ENCODE data around the gene NUDT9.

Gene NUDT9

DNA sequence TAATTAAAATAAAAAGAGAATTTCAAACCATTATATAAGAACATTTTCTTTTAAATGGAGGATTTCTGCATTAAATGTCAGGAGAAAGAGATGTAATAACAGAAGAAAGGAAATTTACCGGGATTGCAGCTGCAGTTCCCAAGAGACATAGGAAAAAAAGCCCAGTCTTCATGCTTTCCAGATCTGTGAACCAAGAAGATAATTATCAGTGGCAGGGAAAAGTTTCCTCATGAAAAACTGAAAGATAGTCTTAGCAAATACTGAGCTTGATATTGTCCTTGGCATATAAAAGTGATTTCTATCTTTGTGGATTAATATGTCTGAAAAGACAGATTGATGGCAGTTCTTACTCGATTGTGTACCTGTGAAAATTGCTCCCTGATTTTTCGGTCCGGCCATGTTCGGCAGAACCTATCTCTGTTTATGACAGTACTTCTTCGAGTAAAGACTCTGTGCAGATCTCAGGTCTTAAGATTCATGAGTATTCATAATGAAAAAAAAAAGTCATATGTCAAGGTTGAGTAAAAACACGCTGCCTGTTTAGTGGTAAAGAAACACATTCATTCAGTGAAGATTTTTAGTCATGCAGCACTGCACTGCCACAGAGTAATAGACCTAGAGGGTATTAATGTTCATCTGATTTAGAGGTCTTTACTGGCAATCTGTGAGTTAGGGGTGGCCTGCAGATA is 77.2 kb downstream of the NUDT9 start:
- H3K4me3 ChIP-seq (ENCODE audit: control insufficient read depth, low read depth, low read length), result no peak overlapping the region
- no peak for DNase-seq (ENCODE audit: low read depth)
- no peak for TF ChIP-seq CTCF (IDR thresholded peaks at IDR 0.05; ENCODE audit: control insufficient read depth, insufficient read depth, low read depth, low read length, missing control alignments)

GRCh38 chr4:87500092-87500462 is 77.7 kb downstream of the NUDT9 start:
- no peak for TF ChIP-seq CTCF (IDR thresholded peaks at IDR 0.05; ENCODE audit: control insufficient read depth, insufficient read depth, low read depth, low read length, missing control alignments)
- no peak for DNase-seq (ENCODE audit: low read depth)

GRCh38 chr4:87502580-87503238 is 80.3 kb downstream of the NUDT9 start:
- no peak overlapping the region for H3K4me3 ChIP-seq (ENCODE audit: control insufficient read depth, low read depth, low read length)
- no peak for DNase-seq (ENCODE audit: low read depth)
- TF ChIP-seq CTCF (IDR thresholded peaks at IDR 0.05; ENCODE audit: control insufficient read depth, insufficient read depth, low read depth, low read length, missing control alignments), result no peak

More at GRCh38 chr4:87500092-87500462, 77.7 kb downstream of the NUDT9 start:
- H3K4me3 ChIP-seq (ENCODE audit: control insufficient read depth, low read depth, low read length), result no peak overlapping the region

DNA sequence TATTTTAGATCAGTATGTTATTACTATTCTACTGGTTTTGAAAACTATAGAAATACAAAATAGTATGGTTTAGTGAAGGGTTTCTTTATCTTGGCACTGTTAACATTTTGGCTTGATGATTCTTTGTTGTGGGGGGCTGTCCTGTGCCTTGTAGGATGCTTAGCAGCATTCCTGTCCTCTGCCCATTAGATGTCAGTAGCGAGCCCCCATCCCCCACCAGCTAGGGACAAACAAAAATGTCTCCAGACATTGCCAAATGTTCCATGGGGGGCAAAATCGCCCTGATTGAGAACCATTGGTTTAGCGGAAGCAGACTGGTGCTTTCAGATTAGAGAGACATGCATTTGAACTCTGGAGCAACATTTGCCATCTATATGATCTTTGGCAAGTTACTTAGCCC is 83.5 kb downstream of the NUDT9 start:
- H3K4me3 ChIP-seq (ENCODE audit: control insufficient read depth, low read depth, low read length), result no peak overlapping the region
- no peak for TF ChIP-seq CTCF (IDR thresholded peaks at IDR 0.05; ENCODE audit: control insufficient read depth, insufficient read depth, low read depth, low read length, missing control alignments)
- no peak for DNase-seq (ENCODE audit: low read depth)

- peak; percentile 69 for DNase-seq (ENCODE audit: low read depth)
- H3K4me3 ChIP-seq (ENCODE audit: control insufficient read depth, low read depth, low read length), result no peak overlapping the region
- no peak for TF ChIP-seq CTCF (IDR thresholded peaks at IDR 0.05; ENCODE audit: control insufficient read depth, insufficient read depth, low read depth, low read length, missing control alignments)
Measured at GRCh38 chr4:87506974-87507701, 84.8 kb downstream of the NUDT9 start.

Measured in AG09309 (cell line).